Panc1 (cell line): ENCODE results near the gene MILR1.

Source experiments
- POLR2AphosphoS5 ChIP-seq: IDR thresholded peaks from 2 replicates; pipeline ENCODE4 v1.6.1; 2012; ENCODE audit warnings: mild to moderate bottlenecking, low read depth, low read length, moderate library complexity
- SIN3A ChIP-seq: IDR thresholded peaks from 2 replicates; pipeline ENCODE4 v1.6.1; 2012; ENCODE audit warnings: low read depth, mild to moderate bottlenecking, low read length, moderate library complexity, borderline replicate concordance; ENCODE audit not compliant: insufficient read depth
- TCF7L2 ChIP-seq: IDR thresholded peaks from 2 replicates; pipeline ENCODE4 v1.6.1; 2011; ENCODE audit warnings: mild to moderate bottlenecking, low read depth, low read length, inconsistent platforms
- TF ChIP-seq, protein P1 (sequence below): fragments of 450-650 bp; IDR thresholded peaks from 2 replicates; pipeline ENCODE4 v1.5.1; 2017; ENCODE audit warnings: mild to moderate bottlenecking

GRCh38 chr17:64466019-64466735 is 17.3 kb downstream of the MILR1 start:
- TF ChIP-seq, protein P1, sequence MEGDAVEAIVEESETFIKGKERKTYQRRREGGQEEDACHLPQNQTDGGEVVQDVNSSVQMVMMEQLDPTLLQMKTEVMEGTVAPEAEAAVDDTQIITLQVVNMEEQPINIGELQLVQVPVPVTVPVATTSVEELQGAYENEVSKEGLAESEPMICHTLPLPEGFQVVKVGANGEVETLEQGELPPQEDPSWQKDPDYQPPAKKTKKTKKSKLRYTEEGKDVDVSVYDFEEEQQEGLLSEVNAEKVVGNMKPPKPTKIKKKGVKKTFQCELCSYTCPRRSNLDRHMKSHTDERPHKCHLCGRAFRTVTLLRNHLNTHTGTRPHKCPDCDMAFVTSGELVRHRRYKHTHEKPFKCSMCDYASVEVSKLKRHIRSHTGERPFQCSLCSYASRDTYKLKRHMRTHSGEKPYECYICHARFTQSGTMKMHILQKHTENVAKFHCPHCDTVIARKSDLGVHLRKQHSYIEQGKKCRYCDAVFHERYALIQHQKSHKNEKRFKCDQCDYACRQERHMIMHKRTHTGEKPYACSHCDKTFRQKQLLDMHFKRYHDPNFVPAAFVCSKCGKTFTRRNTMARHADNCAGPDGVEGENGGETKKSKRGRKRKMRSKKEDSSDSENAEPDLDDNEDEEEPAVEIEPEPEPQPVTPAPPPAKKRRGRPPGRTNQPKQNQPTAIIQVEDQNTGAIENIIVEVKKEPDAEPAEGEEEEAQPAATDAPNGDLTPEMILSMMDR = no peak
- no peak for TF ChIP-seq TCF7L2
- TF ChIP-seq POLR2AphosphoS5 = no peak
- TF ChIP-seq SIN3A = no peak
